PC-3 (cell line): Measurements from ENCODE around the gene RB1. TPM values are rescaled to one million over a fixed set of nuclear protein-coding genes. Genes with fewer than 3 reads are reported as not detected.
"Not testable (repeated sequence)": the region's sequence is repeated elsewhere in the genome, so short reads cannot be mapped to it uniquely, and the experiment has no call there.

Experiments used
- ATAC-seq: fragments of 200-7000 bp; cut with Tn5 transposase; 2 replicates; pipeline ENCODE4 v1.9.1; 2020; ENCODE audit warnings: mild to moderate bottlenecking, moderate library complexity
- BruUV-seq: library from RNA; stranded (reverse); fragments of 400-500 nt; replicated peaks from 2 replicates; lab custom pipeline; 2021; lab: Mats Ljungman, UMichigan
- CTCF ChIA-PET: fragments of 300-600 bp; sonication (Branson Sonifier 250); formaldehyde crosslinking; loops from one replicate; lab custom pipeline; 2022; ENCODE audit warnings: antibody characterized with exemption; lab: Charles Lee
- POLR2A ChIA-PET: fragments of 300-600 bp; sonication (Branson Sonifier 250); formaldehyde crosslinking; loops from one replicate; lab custom pipeline; 2022; ENCODE audit warnings: antibody characterized with exemption; ENCODE audit not compliant: unreplicated experiment; lab: Charles Lee
- DNase-seq: peaks from one replicate; pipeline ENCODE4 v3.0.0-alpha.2; 2015
- H2AFZ ChIP-seq: fragments of 300-600 bp; sonication (generic); 2 replicates; pipeline ENCODE4 v1.6.0; 2016; ENCODE audit warnings: antibody characterized with exemption, low read length
- H3F3A ChIP-seq: fragments of 300-600 bp; sonication (generic); one replicate; pipeline ENCODE4 v1.6.0; 2017; ENCODE audit warnings: antibody characterized with exemption, low read length, control low read depth, mild to moderate bottlenecking; ENCODE audit not compliant: unreplicated experiment
- H3K27ac ChIP-seq: fragments of 300-600 bp; sonication (generic); 2 replicates; pipeline ENCODE4 v1.5.1; 2016; ENCODE audit warnings: mild to moderate bottlenecking, low read length
- H3K27me3 ChIP-seq: fragments of 300-600 bp; sonication (generic); 2 replicates; pipeline ENCODE4 v1.6.1; 2016; ENCODE audit warnings: low read length, mixed read lengths
- H3K36me3 ChIP-seq: fragments of 300-600 bp; sonication (generic); 2 replicates; pipeline ENCODE4 v1.6.1; 2016; ENCODE audit warnings: low read depth, mixed run types, low read length, mixed read lengths
- H3K4me1 ChIP-seq: fragments of 300-600 bp; sonication (generic); 2 replicates; pipeline ENCODE4 v1.5.1; 2016; ENCODE audit warnings: low read length; ENCODE audit not compliant: insufficient read depth
- H3K4me2 ChIP-seq: fragments of 300-600 bp; sonication (generic); 2 replicates; pipeline ENCODE4 v1.6.0; 2016; ENCODE audit warnings: low read length
- H3K4me3 ChIP-seq: fragments of 300-600 bp; sonication (generic); 2 replicates; pipeline ENCODE4 v1.5.1; 2016; ENCODE audit warnings: mild to moderate bottlenecking, low read length, mixed read lengths
- H3K79me2 ChIP-seq: fragments of 300-600 bp; sonication (generic); 2 replicates; pipeline ENCODE4 v1.6.1; 2017; ENCODE audit warnings: low read length, mixed read lengths
- H3K9ac ChIP-seq: fragments of 300-600 bp; sonication (generic); 2 replicates; pipeline ENCODE4 v1.6.0; 2016; ENCODE audit warnings: mild to moderate bottlenecking, low read length
- H3K9me2 ChIP-seq: fragments of 300-600 bp; sonication (generic); replicated peaks from 2 replicates; pipeline ENCODE4 v1.6.1; 2016; ENCODE audit warnings: mixed run types, low read length, mixed read lengths
- H3K9me3 ChIP-seq: fragments of 300-600 bp; sonication (generic); 2 replicates; pipeline ENCODE4 v1.6.1; 2016; ENCODE audit warnings: low read length, mixed read lengths
- H4K20me1 ChIP-seq: fragments of 300-600 bp; sonication (generic); 2 replicates; pipeline ENCODE4 v1.6.1; 2016; ENCODE audit warnings: low read length, mixed read lengths
- EZH2 ChIP-seq: fragments of 300-600 bp; sonication (generic); IDR thresholded peaks from one replicate; pipeline ENCODE4 v1.6.1; 2017; ENCODE audit warnings: antibody characterized with exemption, mild to moderate bottlenecking, low read length; ENCODE audit not compliant: unreplicated experiment
- EZH2phosphoT487 ChIP-seq: fragments of 300-600 bp; sonication (generic); IDR thresholded peaks from 2 replicates; pipeline ENCODE4 v1.6.1; 2018; ENCODE audit warnings: mild to moderate bottlenecking, antibody characterized with exemption, low read length, borderline replicate concordance
- intact Hi-C: fragments of 100-400 bp; cut with micrococcal nuclease; formaldehyde crosslinking; loops from 2 replicates; pipeline ENCODE4 v1.9.0; 2023
- total RNA-seq: library from RNA; depleted of rRNA; stranded (reverse); fragments of >200 nt; gene quantifications from 2 replicates; pipeline ENCODE4 v1.2.3, GENCODE V29; 2014
- TF ChIP-seq, protein P1 (sequence below): fragments of 300-600 bp; sonication (generic); conservative IDR thresholded peaks from 2 replicates; pipeline ENCODE4 v1.5.1; 2017; ENCODE audit warnings: antibody characterized with exemption, low read depth, mild to moderate bottlenecking, low read length

Gene RB1
- total RNA-seq, 1 experiment from 2014 or later = 14.3 TPM

DNA sequence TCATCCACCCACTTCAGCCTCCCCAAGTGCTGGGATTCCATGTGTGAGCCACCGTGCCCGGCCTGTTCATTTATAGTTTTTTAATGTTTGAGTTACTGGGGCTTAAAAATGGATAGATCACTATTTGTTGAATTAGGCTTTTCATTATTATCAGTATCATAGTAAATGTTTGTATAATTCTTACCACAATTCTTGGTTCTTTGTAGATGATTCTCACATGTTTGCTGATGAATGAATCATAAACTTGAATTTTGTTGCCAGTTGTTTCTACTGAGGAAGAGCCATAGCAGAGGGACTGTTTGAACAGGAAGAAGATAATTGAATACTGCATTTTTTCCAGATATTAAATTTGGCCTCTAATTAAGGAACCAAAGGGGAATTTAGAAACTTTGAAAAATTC is 112.0 kb downstream of the RB1 start:
- no TSS peak for BruUV-seq
- Histone ChIP-seq H3K27ac (peak overlapping the region; percentile 87), H3F3A (peaks cover 7% of the 10 kb centered on the region), H3K79me2 (peaks cover 23% of the 10 kb centered on the region), H3K4me3 (no peak overlapping the region), H3K4me2 (no peak overlapping the region), H3K27me3 (no peaks in the 10 kb centered on the region), H3K9me2 (no peaks in the 10 kb centered on the region), H3K36me3 (no peaks in the 10 kb centered on the region), H4K20me1 (no peaks in the 10 kb centered on the region), H3K4me1 (peaks cover 20% of the 10 kb centered on the region), H2AFZ (no peak overlapping the region), H3K9ac (peak overlapping the region; percentile 22; the same call in 1 of the 2 replicates), H3K9me3 (no peaks in the 10 kb centered on the region)
- intact Hi-C loops = loop anchor here (1.0 kb wide), 1 partner anchor 75 kb away; no protein-coding TSS in a partner anchor
- TF ChIP-seq, protein P1, sequence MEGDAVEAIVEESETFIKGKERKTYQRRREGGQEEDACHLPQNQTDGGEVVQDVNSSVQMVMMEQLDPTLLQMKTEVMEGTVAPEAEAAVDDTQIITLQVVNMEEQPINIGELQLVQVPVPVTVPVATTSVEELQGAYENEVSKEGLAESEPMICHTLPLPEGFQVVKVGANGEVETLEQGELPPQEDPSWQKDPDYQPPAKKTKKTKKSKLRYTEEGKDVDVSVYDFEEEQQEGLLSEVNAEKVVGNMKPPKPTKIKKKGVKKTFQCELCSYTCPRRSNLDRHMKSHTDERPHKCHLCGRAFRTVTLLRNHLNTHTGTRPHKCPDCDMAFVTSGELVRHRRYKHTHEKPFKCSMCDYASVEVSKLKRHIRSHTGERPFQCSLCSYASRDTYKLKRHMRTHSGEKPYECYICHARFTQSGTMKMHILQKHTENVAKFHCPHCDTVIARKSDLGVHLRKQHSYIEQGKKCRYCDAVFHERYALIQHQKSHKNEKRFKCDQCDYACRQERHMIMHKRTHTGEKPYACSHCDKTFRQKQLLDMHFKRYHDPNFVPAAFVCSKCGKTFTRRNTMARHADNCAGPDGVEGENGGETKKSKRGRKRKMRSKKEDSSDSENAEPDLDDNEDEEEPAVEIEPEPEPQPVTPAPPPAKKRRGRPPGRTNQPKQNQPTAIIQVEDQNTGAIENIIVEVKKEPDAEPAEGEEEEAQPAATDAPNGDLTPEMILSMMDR = no peak
- no peak for TF ChIP-seq EZH2
- no peak for TF ChIP-seq EZH2phosphoT487
- CTCF ChIA-PET = no interaction called here
- POLR2A ChIA-PET = no interaction called here
- peak; percentile 71 for ATAC-seq
- peak; percentile 70 for DNase-seq

DNA sequence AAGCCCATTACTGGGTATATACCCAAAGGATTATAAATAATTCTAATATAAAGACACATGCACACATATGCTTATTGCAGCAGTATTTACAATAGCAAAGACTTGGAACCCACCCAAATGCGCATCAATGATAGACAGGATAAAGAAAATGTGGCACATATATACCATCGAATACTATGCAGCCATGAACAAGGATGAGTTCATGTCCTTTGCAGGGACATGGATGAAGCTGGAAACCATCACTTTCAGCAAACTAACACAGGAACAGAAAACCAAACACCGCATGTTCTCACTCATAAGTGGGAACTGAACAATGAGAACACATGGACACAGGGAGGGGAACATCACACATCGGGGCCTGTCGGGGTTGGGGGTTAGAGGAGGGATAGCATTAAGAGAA is 118.5 kb downstream of the RB1 start:
- H3K4me2 ChIP-seq, CTCF ChIA-PET, H2AFZ ChIP-seq, H3K9ac ChIP-seq, H3K9me2 ChIP-seq, H3K4me1 ChIP-seq, intact Hi-C loops, POLR2A ChIA-PET, H3K79me2 ChIP-seq, H3F3A ChIP-seq, H3K4me3 ChIP-seq, ATAC-seq, H4K20me1 ChIP-seq, H3K27me3 ChIP-seq, H3K36me3 ChIP-seq, DNase-seq, BruUV-seq, H3K27ac ChIP-seq, H3K9me3 ChIP-seq: not testable (repeated sequence)

DNA sequence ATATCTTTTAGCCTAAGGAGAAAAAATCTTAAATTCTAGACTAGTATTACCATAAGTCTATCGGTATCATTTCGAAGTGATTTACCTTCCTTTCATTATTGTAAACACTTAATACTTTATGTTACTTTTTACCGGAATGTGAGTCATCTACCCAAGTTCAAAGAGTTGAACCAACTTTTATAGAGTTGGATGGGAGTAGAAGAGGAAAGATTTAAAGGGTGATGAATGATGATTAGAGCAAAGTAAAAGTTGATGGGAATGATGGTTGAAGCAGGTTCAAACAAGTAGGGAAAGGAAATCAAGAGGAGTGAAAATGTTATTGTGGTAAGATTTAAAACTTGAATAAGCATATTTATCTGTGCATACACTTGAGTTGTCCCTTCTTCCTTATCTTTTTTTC is 120.7 kb downstream of the RB1 start:
- H3K4me3 ChIP-seq = no peak overlapping the region
- no peaks in the 10 kb centered on the region for H3F3A ChIP-seq
- no peak overlapping the region for H2AFZ ChIP-seq
- ATAC-seq (peak; percentile 64), DNase-seq (peak; percentile 35)
- no peak overlapping the region for H3K9ac ChIP-seq
- no peaks in the 10 kb centered on the region for H4K20me1 ChIP-seq
- POLR2A ChIA-PET = no interaction called here
- no peaks in the 10 kb centered on the region for H3K79me2 ChIP-seq
- H3K9me2 ChIP-seq = no peaks in the 10 kb centered on the region
- H3K4me2 ChIP-seq = no peak overlapping the region
- H3K9me3 ChIP-seq = no peaks in the 10 kb centered on the region
- no peaks in the 10 kb centered on the region; the same call in 1 of the 2 replicates for H3K36me3 ChIP-seq
- no peak overlapping the region for H3K27ac ChIP-seq
- TF ChIP-seq EZH2phosphoT487 = no peak
- TF ChIP-seq, protein P1 = no peak
- TF ChIP-seq EZH2 = no peak
- H3K27me3 ChIP-seq = no peaks in the 10 kb centered on the region
- CTCF ChIA-PET = no interaction called here
- BruUV-seq = no TSS peak
- H3K4me1 ChIP-seq = peaks cover 5% of the 10 kb centered on the region
- intact Hi-C loops = no loop called here
